Lung microvascular endothelial cell (primary cell): ENCODE measurements around the gene KCNJ3. TPM values are rescaled to one million over a fixed set of nuclear protein-coding genes. Genes with fewer than 3 reads are reported as not detected.

Experiments
- DNase-seq, 2 donors: peaks; one replicate each; pipeline versions ENCODE4 v3.0.0 to v3.0.0-alpha.2; 2010; ENCODE audit warnings: low read depth in 2 of 2
- total RNA-seq: library from RNA; depleted of rRNA; stranded (reverse); fragments of >200 nt; gene quantifications from 2 replicates; pipeline ENCODE4 v1.2.1, GENCODE V29; 2014

KCNJ3 gene, protein sequence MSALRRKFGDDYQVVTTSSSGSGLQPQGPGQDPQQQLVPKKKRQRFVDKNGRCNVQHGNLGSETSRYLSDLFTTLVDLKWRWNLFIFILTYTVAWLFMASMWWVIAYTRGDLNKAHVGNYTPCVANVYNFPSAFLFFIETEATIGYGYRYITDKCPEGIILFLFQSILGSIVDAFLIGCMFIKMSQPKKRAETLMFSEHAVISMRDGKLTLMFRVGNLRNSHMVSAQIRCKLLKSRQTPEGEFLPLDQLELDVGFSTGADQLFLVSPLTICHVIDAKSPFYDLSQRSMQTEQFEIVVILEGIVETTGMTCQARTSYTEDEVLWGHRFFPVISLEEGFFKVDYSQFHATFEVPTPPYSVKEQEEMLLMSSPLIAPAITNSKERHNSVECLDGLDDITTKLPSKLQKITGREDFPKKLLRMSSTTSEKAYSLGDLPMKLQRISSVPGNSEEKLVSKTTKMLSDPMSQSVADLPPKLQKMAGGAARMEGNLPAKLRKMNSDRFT
- total RNA-seq, result not detected in 2 replicates

DNA sequence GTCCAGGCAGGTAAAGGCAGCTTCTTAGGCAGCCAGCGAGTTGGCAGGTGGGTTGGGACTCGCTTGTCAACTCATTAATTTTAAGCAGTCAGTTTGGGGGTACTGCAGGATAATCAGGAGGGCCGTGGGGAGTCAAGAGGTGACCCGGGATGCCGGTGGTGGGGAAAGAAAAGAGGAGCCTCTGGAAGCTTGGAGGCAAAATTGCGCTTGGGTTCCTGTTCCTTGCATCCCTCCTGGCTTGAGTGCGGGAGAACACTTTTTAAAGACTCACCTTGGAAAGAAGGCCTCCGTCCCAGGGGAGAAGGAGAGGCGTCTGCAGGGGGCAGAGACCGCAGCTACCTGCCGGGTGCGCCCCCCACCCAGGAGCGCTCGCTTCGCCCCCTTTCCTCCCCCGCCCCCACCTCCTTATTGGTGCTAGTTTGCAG lies at the start of gene KCNJ3:
TSS of gene KCNJ3 (plus strand) at position 400 of the 425 bp plus-strand sequence. CDS start 81 bp downstream, outside the sequence.
- no peak for DNase-seq

DNA sequence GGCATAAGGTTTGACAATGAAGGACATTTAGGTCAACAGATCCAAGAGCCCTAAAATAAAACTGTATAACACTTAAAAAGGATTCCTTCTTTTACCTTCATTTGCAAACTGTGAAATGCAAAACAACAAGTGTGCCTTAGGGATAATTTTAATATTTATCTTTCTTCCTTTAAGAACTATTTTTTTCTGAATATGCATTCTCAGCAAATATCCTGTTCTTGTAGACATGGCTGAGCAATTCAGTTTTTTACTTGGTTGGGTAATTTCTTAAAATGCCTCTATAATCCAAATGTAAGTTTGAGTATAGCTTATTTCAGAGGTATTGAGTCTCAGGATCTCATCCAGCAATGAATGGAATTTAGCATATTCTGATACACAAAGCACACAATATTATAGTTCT lies 43.0 kb upstream of the KCNJ3 start:
- DNase-seq, result no peak

DNA sequence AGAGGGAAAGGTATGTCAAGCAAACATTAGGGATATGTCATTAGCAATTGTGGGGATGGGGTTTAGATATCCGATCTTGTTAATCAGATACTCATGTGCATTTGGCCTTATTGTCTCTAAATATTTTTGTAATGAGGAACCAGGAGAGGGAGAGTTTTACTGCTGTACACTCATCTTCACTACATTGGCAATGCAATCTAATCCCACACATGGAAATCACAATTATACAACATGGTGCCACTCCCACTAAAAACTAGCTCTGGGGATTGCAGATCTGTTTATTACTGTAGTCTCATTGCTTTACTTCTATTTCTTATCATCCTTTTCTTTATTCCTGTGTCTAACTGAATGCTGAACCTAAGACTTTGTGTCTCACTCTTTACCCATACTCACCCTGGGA lies 39.6 kb upstream of the KCNJ3 start:
- DNase-seq, result no peak

DNA sequence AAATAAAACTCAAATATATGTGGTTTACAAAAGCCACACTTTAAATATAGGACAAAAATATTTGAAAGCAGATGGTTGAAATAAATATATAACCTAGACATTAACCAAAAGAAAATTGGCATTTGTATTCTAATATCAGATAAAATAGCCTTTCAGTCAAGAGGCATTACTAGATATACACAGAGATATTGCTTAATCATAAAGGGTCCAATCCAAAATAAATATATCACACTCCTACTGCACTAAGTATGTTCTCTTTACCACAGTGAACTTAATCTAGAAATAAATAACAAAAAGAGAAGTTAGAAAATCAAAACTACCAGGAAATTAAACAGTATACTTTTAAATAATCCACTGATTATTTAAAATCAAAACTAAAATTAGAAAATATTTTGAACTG lies 34.2 kb upstream of the KCNJ3 start:
- no peak for DNase-seq

DNA sequence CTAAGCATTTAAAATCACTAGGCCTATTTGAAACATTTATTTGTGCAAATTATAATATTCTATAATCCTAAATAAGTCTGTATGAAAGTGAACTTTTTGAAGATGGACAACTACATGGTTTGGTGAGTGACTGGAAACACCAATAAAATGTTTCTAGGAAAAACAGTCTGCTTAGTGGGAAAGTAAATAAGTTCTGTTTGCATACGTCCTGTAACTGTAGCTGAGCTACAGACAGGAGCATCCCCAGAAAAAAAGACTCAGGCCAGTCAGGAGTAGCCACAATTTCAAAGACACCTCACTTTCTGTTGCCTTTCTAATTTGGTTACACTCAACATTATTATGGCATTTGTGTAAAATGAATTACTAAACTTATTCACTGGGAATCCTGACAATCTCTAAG lies 28.4 kb upstream of the KCNJ3 start:
- no peak for DNase-seq

DNA sequence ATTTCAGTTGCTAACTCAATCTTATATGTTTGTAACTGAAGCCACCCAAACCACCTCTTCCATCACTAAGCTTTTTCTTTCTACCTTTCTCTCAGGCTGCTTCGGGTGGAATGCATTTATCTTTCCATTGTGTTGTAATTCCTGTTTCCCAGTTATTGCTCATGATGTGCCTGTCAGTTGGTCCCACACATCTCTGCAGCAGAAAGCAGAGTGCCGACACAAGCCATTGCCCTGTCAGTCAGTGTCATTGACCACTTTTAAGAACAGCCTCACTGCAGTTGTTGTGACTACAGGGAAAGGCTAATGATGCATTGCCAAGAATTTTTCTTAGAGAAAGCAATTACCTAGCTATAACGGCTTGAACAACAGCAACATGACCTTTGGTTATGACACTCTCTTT lies 24.8 kb upstream of the KCNJ3 start:
- no peak for DNase-seq

DNA sequence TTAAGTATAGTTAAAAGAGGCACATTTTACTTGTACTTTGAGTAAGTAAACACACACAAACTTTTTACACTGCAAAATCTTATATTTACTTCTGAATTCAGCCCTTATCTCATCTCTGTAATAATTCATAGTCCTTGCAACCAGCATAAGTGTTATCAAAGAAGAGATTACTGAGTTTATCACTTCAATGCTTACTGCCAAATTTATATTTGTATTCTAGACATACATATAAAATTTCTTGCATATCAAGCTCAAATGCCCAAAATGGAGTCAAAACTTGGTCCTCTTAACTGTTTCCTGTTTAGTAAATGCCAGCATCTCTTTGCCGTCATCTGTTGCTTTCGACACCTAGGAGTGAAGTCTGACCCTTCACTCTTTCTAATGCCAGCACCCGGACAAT lies 21.1 kb upstream of the KCNJ3 start:
- DNase-seq, result no peak

DNA sequence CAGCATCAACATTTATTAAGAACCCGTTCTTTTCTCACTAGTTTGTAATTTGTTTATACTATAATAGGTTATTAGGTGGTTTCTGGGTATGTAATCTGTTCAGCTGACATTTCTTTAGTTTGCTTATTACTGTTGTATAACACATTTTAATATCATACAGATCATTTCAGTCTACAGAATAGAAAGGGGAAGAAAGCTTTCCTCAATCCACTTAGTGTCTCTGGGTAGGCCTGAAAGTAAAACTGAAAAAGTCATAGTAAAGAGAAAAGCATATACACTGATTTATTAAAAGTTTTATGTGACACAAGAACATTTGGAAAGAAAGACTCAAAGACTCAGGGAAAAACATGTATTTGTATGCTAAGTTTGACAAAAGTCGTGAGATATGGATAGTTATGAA lies 16.8 kb upstream of the KCNJ3 start:
- DNase-seq, result no peak

DNA sequence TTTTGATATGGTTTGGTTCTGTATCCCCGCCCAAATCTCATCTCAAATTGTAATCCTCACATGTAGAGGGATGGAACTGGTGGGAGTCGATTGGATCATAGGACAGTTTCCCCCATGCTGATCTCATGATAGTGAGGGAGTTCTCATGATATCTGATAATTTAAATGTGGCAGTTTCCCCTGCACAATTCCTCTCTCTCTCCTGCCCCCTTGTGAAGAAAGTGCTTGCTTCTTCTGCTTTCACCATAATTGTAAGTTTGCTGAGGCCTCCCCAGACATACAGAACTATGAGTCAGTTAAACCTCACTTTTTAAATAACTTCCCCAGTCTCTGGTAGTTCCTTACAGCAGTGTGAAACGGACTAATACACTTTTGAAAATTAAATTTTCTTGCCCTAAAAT lies 12.3 kb upstream of the KCNJ3 start:
- DNase-seq, result no peak

DNA sequence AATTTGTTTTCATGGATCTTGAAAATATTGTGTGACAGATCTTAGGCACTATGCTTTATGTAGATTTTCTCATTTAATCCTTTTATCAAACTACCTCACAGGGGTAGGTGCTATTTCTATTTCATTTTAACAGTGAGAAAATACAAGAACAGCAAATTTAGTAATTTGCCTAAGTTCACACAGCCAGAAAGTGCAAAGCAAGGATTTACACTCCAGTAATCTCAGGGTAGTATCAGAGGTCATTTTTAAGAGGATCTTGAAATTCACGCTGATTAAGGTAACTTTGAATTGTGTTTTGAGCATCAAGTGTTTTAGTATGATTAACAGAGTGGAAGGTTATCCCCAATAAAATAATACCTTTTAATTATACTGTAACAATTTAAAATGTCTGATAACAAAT lies 10.1 kb upstream of the KCNJ3 start:
- DNase-seq, result no peak

DNA sequence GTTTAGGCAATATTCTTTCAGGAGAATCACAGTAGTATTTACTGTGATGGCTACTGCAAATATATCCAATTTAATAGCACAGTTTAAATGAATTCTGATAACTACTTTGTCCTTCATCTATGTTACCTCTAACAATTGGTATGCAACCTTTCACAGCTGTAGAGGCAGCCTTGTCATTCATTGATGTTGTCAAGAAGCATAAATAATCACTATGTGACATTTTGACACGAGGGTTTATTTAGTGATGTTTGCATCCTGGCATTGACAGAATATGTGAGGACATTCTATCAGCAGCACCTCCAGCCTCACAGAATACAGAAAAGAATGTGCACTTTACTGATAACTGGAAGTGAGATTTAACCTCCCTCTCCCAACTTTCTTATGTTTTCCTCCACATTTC lies 9.3 kb upstream of the KCNJ3 start:
- DNase-seq, result no peak

DNA sequence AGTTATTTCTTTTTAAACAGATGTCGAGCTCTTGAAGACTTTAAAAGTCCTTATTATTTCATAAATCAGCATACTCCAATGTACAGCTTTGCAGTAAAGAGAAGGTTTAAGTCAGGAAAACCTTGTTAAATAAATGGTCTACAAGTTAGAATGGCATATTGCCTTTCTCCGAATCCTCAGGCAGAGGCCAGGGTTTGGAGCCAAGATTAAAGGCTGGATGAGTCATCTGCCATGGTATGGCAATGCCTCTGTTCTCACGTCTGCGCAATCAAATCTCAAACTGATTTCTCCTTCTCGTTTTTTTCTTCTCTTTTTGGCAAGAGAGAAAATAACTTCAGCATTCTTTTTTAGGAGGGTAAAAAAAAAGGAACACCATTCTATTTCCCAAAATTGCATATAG lies 5.6 kb upstream of the KCNJ3 start:
- no peak for DNase-seq

DNA sequence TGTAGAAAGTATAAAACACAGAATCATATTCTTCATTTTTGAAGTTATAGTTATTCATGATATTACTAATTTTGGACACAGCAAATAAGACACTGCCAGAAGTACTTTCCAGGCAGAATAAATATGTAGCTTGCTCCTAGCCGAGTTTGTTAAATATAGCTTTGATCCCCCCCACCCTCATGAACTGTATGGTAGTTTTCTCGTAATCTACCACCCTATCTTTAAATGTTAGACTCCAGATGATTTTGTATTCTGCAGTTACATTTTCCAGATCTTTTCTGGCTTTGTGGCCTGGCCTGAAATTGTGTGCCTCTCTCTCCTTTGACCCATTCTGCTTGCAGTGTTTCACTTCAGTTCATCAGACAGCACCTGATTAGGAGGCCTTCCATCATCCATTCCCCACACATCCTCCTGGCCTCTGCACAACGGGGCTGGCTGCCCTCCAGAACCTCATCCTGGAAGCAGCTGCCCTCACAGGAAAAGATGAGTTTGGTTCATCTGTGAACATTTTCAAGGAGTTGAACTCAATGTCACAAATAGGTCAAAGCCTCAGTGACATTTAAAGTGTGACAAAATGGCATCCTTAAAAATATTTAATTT lies 4.7 kb upstream of the KCNJ3 start:
- DNase-seq, result no peak

DNA sequence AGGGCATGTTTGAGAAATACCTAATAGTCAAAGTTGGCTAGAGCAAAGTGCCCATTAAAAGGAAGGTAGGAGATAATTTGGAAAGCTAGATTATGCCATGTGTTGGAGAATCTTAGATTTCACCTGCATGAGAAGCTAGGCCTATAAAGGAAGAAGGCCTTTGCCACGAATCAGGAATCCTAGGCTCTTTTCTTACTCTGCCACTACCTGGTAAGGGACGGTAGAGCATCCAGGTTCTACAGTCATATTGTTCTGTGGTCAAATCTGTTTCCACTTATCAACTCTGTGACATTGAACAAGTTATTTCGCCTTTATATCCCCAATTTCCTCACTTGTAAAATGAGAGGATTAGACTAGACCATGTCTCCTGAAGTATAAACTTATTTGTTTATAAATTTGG lies 3.6 kb upstream of the KCNJ3 start:
- no peak for DNase-seq

DNA sequence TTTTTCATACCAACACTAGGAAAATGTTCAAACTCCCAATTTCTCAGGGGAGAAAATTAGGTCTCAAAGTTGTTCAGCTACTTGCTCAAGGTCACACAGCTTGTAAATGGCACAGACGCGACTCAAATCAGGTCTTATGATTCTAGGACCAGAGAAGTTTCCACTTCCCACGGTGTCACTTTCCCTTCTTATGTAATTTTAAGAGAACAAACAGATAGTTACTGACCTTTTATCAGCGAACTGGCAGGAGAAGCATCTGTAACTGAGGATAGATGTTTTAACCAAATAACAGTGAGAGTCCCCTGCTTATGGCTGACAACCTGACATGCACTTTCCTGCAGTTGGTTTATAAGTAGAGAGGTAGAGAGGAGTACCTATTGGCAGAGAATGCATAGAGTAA lies 2.1 kb upstream of the KCNJ3 start:
- no peak for DNase-seq

DNA sequence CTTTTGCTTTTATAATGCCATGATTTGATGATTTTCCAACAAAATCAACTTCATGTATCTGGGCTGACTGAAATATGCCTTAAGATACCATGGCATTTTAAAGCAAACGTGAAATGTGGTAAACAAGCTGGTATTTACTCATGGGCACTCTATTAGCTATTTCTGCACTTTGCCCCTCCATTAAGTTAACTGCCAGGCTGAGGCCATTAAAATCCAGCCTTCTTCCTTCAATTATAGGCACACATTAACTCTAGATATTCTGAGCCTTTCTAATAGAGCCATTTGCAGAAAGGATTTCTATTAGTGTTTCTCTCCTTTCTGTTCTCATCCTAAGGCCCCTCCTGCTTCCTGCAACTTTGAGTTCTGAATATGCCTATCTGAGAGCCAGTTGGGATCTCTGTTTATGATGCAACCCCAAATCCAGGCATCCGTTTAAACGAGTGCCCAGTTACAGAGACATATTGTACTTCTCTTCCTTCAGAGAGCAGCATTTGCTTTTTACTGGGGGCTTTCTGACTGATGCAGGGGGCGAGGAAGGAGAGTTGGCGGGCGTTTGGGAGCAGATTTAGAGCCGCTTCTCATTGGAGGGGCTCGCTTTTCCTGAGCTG lies 1.6 kb upstream of the KCNJ3 start:
- no peak for DNase-seq

DNA sequence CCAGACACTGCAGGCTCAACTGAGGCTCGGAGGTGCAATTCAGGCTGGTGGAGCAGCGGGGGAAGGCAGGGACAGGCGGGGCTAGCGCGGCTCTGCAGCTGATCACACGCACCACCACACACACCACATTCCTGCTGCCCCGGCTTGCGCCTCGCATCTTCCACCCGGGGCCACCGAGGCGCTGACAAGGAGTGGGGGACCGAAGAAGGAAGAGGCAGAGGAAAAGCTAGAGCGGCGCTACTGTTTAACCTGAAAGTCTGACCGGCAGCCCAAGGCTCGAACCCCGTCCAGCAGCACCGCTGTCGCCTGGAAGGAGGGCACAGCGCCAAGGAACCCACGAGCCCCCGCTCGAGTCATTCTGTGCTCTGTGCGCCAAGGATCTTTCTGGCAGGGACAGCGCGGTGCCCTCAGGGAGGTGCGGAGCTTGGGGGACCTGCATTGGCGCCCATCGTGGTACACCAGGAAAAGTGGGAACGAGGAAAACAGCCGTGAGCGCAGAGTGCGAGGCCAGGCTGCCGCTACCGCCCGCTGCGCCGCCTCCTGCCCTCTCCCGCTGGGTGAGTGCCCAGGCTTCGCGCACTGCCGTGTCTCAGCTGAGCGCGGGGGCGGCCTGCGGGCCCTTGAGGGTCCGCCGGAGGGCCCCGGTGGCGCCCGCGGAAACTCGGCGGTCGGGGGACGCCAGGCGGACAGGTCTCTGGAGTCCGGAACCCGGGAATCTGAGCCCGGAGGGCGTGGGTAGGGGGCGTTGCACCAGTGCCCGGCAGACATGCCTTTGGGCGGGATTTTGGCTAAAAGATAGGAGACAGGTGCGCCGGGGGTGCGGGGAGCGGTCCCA lies 860 bp upstream of the KCNJ3 start:
- DNase-seq, result no peak

DNA sequence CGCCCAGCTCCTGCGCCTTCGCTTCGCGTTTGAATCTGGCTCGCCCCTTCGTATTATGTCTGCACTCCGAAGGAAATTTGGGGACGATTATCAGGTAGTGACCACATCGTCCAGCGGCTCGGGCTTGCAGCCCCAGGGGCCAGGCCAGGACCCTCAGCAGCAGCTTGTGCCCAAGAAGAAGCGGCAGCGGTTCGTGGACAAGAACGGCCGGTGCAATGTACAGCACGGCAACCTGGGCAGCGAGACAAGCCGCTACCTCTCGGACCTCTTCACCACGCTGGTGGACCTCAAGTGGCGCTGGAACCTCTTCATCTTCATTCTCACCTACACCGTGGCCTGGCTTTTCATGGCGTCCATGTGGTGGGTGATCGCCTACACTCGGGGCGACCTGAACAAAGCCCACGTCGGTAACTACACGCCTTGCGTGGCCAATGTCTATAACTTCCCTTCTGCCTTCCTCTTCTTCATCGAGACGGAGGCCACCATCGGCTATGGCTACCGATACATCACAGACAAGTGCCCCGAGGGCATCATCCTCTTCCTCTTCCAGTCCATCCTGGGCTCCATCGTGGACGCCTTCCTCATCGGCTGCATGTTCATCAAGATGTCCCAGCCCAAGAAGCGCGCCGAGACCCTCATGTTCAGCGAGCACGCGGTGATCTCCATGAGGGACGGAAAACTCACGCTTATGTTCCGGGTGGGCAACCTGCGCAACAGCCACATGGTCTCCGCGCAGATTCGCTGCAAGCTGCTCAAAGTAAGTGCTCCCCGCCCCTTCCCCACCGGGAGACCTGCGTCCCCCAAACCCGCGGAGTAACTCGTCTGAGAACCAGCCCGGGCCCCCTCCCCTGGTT lies 453 bp downstream of the KCNJ3 start:
- DNase-seq, result no peak

DNA sequence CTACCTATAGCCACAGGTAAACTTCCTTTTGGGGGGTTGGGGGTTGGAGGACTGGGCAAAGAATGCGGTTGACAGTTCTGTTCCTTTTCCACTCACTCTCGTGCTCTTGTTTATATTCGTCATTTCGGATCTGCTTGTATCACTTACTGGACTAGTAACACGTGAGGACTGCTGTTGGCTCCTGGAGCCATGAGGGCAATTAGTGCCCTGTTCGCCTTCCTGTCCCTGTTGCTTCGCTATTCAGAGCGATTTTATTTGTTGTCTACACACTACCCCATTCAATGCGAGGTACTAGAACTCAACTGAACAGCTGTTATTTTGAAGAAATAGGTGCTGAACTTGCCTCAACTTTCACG lies 1.1 kb downstream of the KCNJ3 start:
- no peak for DNase-seq

DNA sequence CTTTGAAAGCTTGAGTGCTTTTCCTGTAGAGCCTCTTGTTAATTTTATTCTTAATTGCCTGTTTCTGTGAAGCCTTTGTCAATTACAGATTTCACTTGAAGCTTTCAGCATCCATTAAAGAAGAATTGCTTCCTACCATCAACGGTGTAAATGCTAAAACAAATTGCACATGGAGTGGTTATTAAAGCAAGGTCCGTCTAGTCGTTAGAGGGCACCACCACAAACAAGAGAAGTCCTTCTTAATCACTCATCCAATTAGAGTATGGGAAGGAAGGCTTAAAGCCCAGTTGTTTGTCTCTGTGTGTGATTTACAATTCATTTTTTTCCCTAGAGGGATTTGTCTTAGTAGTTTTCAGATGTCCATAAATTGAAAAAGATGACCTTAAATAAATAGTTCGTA lies 1.6 kb downstream of the KCNJ3 start:
- DNase-seq, result no peak

DNA sequence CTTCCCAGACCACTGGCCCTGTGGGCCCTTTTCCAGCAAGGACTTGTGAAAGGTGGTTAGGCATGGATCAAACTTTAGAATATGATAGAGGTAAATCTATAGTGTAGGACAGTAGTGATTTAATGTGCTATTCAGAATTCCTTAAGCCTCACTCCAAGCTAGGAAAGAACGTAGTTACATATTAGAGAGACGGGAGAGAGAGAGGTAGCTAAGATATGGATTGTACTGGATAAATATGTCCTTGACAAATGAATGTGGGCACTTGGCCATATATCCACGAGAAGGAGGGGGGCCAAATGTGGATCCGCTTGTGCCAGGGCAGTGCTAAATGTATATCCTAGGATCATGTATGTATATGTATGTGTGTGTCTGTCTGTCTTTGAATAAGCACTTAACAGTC lies 6.5 kb downstream of the KCNJ3 start:
- no peak for DNase-seq
